Cardiac muscle cell (in vitro differentiated cells and primary cell): ENCODE data around the gene PCNP. TPM values are rescaled to one million over a fixed set of nuclear protein-coding genes. Genes with fewer than 3 reads are reported as not detected.
"Not testable (repeated sequence)": the region's sequence is repeated elsewhere in the genome, so short reads cannot be mapped to it uniquely, and the experiment has no call there.

Experiments used
- DNase-seq, 2 donors: peaks; one replicate each; pipeline versions ENCODE4 v3.0.0 to v3.0.0-alpha.2; 2010 to 2017; ENCODE audit warnings: low read depth in 1 of 2, low spot score in 1 of 2
- H3K27ac ChIP-seq: fragments of 200-600 bp; sonication (generic); 2 replicates; pipeline ENCODE4 v1.5.1; 2016
- H3K27me3 ChIP-seq: fragments of 200-600 bp; sonication (generic); 2 replicates; pipeline ENCODE4 v1.6.0; 2016; ENCODE audit warnings: control low read depth
- H3K36me3 ChIP-seq: fragments of 200-600 bp; sonication (generic); 2 replicates; pipeline ENCODE4 v1.5.1; 2016; ENCODE audit warnings: control low read depth
- H3K4me1 ChIP-seq: fragments of 200-600 bp; sonication (generic); 2 replicates; pipeline ENCODE4 v1.8.1; 2017; ENCODE audit warnings: low read depth, mild to moderate bottlenecking, mixed run types
- H3K4me3 ChIP-seq: fragments of 200-600 bp; sonication (generic); 2 replicates; pipeline ENCODE4 v1.5.1; 2016; ENCODE audit warnings: mild to moderate bottlenecking
- H3K9me3 ChIP-seq: fragments of 200-600 bp; sonication (generic); 2 replicates; pipeline ENCODE4 v1.5.1; 2017; ENCODE audit warnings: low read depth, mild to moderate bottlenecking, control low read depth
- CTCF ChIP-seq: IDR thresholded peaks from 2 replicates; pipeline ENCODE4 v1.5.1; 2012; ENCODE audit warnings: low read depth, mild to moderate bottlenecking, low read length
- polyA plus RNA-seq: library from polyadenylated mRNA; unstranded; fragments of >200 nt; fragmentation: Nextera tagmentation; extraction: Ambion mirVana; gene quantifications from 2 replicates; pipeline ENCODE4 v1.2.1, GENCODE V29; 2016
- total RNA-seq: library from RNA; depleted of rRNA; stranded (reverse); fragments of >200 nt; gene quantifications from 2 replicates; pipeline ENCODE4 v1.2.3, GENCODE V29; 2016

PCNP gene
- total and polyA plus RNA-seq, 2 experiments from 2014 or later = 64.5 to 119 TPM

GRCh38 chr3:101611023-101611422, 37.0 kb downstream of the PCNP start:
- no peak for TF ChIP-seq CTCF
- no peak overlapping the region for H3K27ac ChIP-seq
- no peak for DNase-seq
- no peaks in the 10 kb centered on the region for H3K27me3 ChIP-seq
- no peaks in the 10 kb centered on the region for H3K4me1 ChIP-seq
- no peaks in the 10 kb centered on the region for H3K9me3 ChIP-seq
- H3K36me3 ChIP-seq = no peaks in the 10 kb centered on the region
- no peak overlapping the region for H3K4me3 ChIP-seq

- not testable (repeated sequence) for H3K27me3 ChIP-seq, H3K4me1 ChIP-seq, H3K9me3 ChIP-seq, H3K36me3 ChIP-seq, DNase-seq, H3K4me3 ChIP-seq, H3K27ac ChIP-seq
These were observed 39.0 kb downstream of the PCNP start for GRCh38 chr3:101613014-101613413.

GRCh38 chr3:101615525-101615924, 41.5 kb downstream of the PCNP start:
- no peak overlapping the region for H3K27ac ChIP-seq
- no peak for DNase-seq
- no peaks in the 10 kb centered on the region for H3K9me3 ChIP-seq
- no peak for TF ChIP-seq CTCF
- H3K36me3 ChIP-seq = no peaks in the 10 kb centered on the region
- no peaks in the 10 kb centered on the region for H3K4me1 ChIP-seq
- no peaks in the 10 kb centered on the region for H3K27me3 ChIP-seq
- H3K4me3 ChIP-seq = no peak overlapping the region

GRCh38 chr3:101617478-101617877, 43.5 kb downstream of the PCNP start:
- Histone ChIP-seq H3K27me3 (no peaks in the 10 kb centered on the region), H3K4me3 (no peak overlapping the region), H3K36me3 (no peaks in the 10 kb centered on the region), H3K4me1 (no peaks in the 10 kb centered on the region), H3K27ac (no peak overlapping the region), H3K9me3 (no peaks in the 10 kb centered on the region)
- TF ChIP-seq CTCF = no peak
- no peak for DNase-seq

- Histone ChIP-seq H3K27ac (no peak overlapping the region), H3K4me3 (no peak overlapping the region), H3K4me1 (no peaks in the 10 kb centered on the region), H3K36me3 (no peaks in the 10 kb centered on the region), H3K9me3 (no peaks in the 10 kb centered on the region), H3K27me3 (no peaks in the 10 kb centered on the region)
- no peak for TF ChIP-seq CTCF
- DNase-seq = no peak
These were observed 44.7 kb downstream of the PCNP start for GRCh38 chr3:101618726-101619125.

GRCh38 chr3:101619734-101620133, 45.8 kb downstream of the PCNP start:
- no peaks in the 10 kb centered on the region for H3K4me1 ChIP-seq
- no peaks in the 10 kb centered on the region for H3K36me3 ChIP-seq
- no peaks in the 10 kb centered on the region for H3K27me3 ChIP-seq
- H3K27ac ChIP-seq = no peak overlapping the region
- TF ChIP-seq CTCF = no peak
- DNase-seq = no peak
- H3K4me3 ChIP-seq = no peak overlapping the region
- H3K9me3 ChIP-seq = no peaks in the 10 kb centered on the region
